GM23338 (cell line): ENCODE data around the gene LCNL1. TPM values are rescaled to one million over a fixed set of nuclear protein-coding genes. Genes with fewer than 3 reads are reported as not detected.

Source experiments
- ATAC-seq: fragments of 200-7000 bp; cut with Tn5 transposase; 3 replicates; pipeline ENCODE4 v1.9.1; 2020
- DNase-seq: peaks from one replicate; pipeline ENCODE4 v3.0.0-alpha.2; 2015; ENCODE audit warnings: low spot score
- H2AFZ ChIP-seq: fragments of 200-600 bp; sonication (generic); 2 replicates; pipeline ENCODE4 v1.8.0; 2016; ENCODE audit warnings: antibody characterized with exemption, mild to moderate bottlenecking, moderate library complexity
- H3F3A ChIP-seq: fragments of 200-600 bp; sonication (generic); replicated peaks from 2 replicates; pipeline ENCODE4 v1.8.0; 2017; ENCODE audit warnings: antibody characterized with exemption, mixed run types, low read depth
- H3K27ac ChIP-seq: fragments of 200-600 bp; sonication (generic); 2 replicates; pipeline ENCODE4 v1.6.1; 2016; ENCODE audit warnings: low read depth
- H3K27me3 ChIP-seq: fragments of 200-600 bp; sonication (generic); 2 replicates; pipeline ENCODE4 v1.8.0; 2016; ENCODE audit warnings: mild to moderate bottlenecking, mixed run types, moderate library complexity; ENCODE audit not compliant: insufficient read depth
- H3K36me3 ChIP-seq: fragments of 200-600 bp; sonication (generic); 2 replicates; pipeline ENCODE4 v1.8.0; 2016; ENCODE audit warnings: mild to moderate bottlenecking; ENCODE audit not compliant: insufficient read depth
- H3K4me1 ChIP-seq: fragments of 200-600 bp; sonication (generic); 2 replicates; pipeline ENCODE4 v1.8.0; 2016; ENCODE audit warnings: mild to moderate bottlenecking, moderate library complexity; ENCODE audit not compliant: insufficient read depth
- H3K4me2 ChIP-seq: fragments of 200-600 bp; sonication (generic); 2 replicates; pipeline ENCODE4 v1.7.1; 2017; ENCODE audit warnings: mixed run types
- H3K4me3 ChIP-seq: fragments of 200-600 bp; sonication (generic); 2 replicates; pipeline ENCODE4 v1.6.1; 2016; ENCODE audit warnings: mixed run types
- H3K79me2 ChIP-seq: fragments of 200-600 bp; sonication (generic); replicated peaks from 2 replicates; pipeline ENCODE4 v1.8.0; 2017; ENCODE audit warnings: mild to moderate bottlenecking; ENCODE audit not compliant: insufficient read depth
- H3K9me2 ChIP-seq: fragments of 200-600 bp; sonication (generic); 2 replicates; pipeline ENCODE4 v1.8.0; 2017; ENCODE audit not compliant: insufficient read depth
- H4K20me1 ChIP-seq: fragments of 200-600 bp; sonication (generic); replicated peaks from 2 replicates; pipeline ENCODE4 v1.8.0; 2017; ENCODE audit warnings: mild to moderate bottlenecking; ENCODE audit not compliant: insufficient read depth
- H3K27ac Mint-ChIP-seq: 2 replicates; pipeline ENCODE4 v1.8.0; 2020; ENCODE audit warnings: inconsistent platforms, mild to moderate bottlenecking, moderate library complexity, mixed read lengths
- H3K27me3 Mint-ChIP-seq: 3 replicates; pipeline ENCODE4 v1.8.0; 2022; ENCODE audit warnings: low read depth, mild to moderate bottlenecking, moderate library complexity, mixed read lengths, inconsistent platforms; ENCODE audit not compliant: insufficient read depth, poor library complexity
- H3K36me3 Mint-ChIP-seq: 3 replicates; pipeline ENCODE4 v1.8.0; 2021; ENCODE audit warnings: low read depth, mild to moderate bottlenecking, inconsistent platforms, moderate library complexity, mixed read lengths
- H3K4me1 Mint-ChIP-seq: 3 replicates; pipeline ENCODE4 v1.8.0; 2020; ENCODE audit warnings: mild to moderate bottlenecking, inconsistent platforms, mixed read lengths
- H3K4me3 Mint-ChIP-seq: 3 replicates; pipeline ENCODE4 v1.8.0; 2021; ENCODE audit warnings: moderate library complexity, mild to moderate bottlenecking, inconsistent platforms, mixed read lengths
- H3K9me3 Mint-ChIP-seq: 3 replicates; pipeline ENCODE4 v1.8.0; 2020; ENCODE audit warnings: moderate library complexity, mild to moderate bottlenecking, inconsistent platforms, mixed read lengths
- CREB1 ChIP-seq: fragments of 250-450 bp; sonication (Bioruptor Pico); IDR thresholded peaks from 2 replicates; pipeline ENCODE4 v1.5.0; 2020; ENCODE audit warnings: low read depth, mild to moderate bottlenecking, moderate library complexity
- ETS1 ChIP-seq: IDR thresholded peaks from 2 replicates; pipeline ENCODE4 v1.6.1; 2016; ENCODE audit warnings: antibody characterized with exemption
- EZH2phosphoT487 ChIP-seq: fragments of 200-600 bp; sonication (generic); IDR thresholded peaks from one replicate; pipeline ENCODE4 v1.8.1; 2018; ENCODE audit warnings: antibody characterized with exemption; ENCODE audit not compliant: unreplicated experiment
- JUNB ChIP-seq: IDR thresholded peaks from one replicate; pipeline ENCODE4 v1.6.1; 2016; ENCODE audit warnings: antibody characterized with exemption; ENCODE audit not compliant: unreplicated experiment
- NANOG ChIP-seq: IDR thresholded peaks from 2 replicates; pipeline ENCODE4 v1.6.1; 2016; ENCODE audit warnings: antibody characterized with exemption, borderline replicate concordance
- POLR2AphosphoS5 ChIP-seq: IDR thresholded peaks from 2 replicates; pipeline ENCODE4 v1.6.1; 2016; ENCODE audit warnings: antibody characterized with exemption, low read depth
- STAT1 ChIP-seq: IDR thresholded peaks from one replicate; pipeline ENCODE4 v1.6.1; 2016; ENCODE audit warnings: antibody characterized with exemption; ENCODE audit not compliant: unreplicated experiment
- ZNF114 ChIP-seq: fragments of 250-450 bp; sonication (Bioruptor Pico); IDR thresholded peaks from 2 replicates; pipeline ENCODE4 v1.5.0; 2020; ENCODE audit warnings: mild to moderate bottlenecking, moderate library complexity
- ZNF331 ChIP-seq: fragments of 250-450 bp; sonication (Bioruptor Pico); IDR thresholded peaks from 2 replicates; pipeline ENCODE4 v1.5.0; 2020; ENCODE audit warnings: low read depth, mild to moderate bottlenecking, moderate library complexity
- polyA plus RNA-seq: library from polyadenylated mRNA; unstranded; fragments of >200 nt; fragmentation: Nextera tagmentation; extraction: Ambion mirVana; gene quantifications from 2 replicates; pipeline ENCODE4 v1.2.1, GENCODE V29; 2016
- total RNA-seq: library from RNA; depleted of rRNA; stranded (reverse); fragments of >200 nt; shearing (Covaris generic); gene quantifications from 2 replicates; pipeline ENCODE4 v1.2.3, GENCODE V29; 2014
- TF ChIP-seq, protein P1 (sequence below): fragments of 250-450 bp; sonication (Bioruptor Pico); IDR thresholded peaks from 2 replicates; pipeline ENCODE4 v1.5.0; 2020; ENCODE audit warnings: mild to moderate bottlenecking, moderate library complexity

LCNL1 gene
- total and polyA plus RNA-seq, 2 experiments from 2014 or later: 0.11 TPM; not detected in 1

DNA sequence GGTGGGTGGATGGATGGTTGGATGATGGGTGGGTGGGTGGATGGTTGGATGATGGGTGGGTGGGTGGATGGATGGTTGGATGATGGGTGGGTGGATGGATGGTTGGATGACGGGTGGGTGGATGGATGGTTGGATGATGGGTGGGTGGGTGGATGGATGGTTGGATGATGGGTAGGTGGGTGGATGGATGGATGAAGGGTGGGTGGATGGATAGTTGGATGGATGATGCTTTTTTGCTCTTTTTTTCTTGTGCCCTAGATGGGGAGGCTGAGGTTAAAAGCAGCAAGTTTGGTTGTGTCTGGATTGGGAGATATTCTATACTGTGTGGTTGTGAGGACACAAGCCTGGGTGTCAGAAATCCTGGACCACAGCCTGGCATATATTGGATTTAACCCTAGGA lies 25.3 kb upstream of the LCNL1 start (continued):
- TF ChIP-seq, protein P1, sequence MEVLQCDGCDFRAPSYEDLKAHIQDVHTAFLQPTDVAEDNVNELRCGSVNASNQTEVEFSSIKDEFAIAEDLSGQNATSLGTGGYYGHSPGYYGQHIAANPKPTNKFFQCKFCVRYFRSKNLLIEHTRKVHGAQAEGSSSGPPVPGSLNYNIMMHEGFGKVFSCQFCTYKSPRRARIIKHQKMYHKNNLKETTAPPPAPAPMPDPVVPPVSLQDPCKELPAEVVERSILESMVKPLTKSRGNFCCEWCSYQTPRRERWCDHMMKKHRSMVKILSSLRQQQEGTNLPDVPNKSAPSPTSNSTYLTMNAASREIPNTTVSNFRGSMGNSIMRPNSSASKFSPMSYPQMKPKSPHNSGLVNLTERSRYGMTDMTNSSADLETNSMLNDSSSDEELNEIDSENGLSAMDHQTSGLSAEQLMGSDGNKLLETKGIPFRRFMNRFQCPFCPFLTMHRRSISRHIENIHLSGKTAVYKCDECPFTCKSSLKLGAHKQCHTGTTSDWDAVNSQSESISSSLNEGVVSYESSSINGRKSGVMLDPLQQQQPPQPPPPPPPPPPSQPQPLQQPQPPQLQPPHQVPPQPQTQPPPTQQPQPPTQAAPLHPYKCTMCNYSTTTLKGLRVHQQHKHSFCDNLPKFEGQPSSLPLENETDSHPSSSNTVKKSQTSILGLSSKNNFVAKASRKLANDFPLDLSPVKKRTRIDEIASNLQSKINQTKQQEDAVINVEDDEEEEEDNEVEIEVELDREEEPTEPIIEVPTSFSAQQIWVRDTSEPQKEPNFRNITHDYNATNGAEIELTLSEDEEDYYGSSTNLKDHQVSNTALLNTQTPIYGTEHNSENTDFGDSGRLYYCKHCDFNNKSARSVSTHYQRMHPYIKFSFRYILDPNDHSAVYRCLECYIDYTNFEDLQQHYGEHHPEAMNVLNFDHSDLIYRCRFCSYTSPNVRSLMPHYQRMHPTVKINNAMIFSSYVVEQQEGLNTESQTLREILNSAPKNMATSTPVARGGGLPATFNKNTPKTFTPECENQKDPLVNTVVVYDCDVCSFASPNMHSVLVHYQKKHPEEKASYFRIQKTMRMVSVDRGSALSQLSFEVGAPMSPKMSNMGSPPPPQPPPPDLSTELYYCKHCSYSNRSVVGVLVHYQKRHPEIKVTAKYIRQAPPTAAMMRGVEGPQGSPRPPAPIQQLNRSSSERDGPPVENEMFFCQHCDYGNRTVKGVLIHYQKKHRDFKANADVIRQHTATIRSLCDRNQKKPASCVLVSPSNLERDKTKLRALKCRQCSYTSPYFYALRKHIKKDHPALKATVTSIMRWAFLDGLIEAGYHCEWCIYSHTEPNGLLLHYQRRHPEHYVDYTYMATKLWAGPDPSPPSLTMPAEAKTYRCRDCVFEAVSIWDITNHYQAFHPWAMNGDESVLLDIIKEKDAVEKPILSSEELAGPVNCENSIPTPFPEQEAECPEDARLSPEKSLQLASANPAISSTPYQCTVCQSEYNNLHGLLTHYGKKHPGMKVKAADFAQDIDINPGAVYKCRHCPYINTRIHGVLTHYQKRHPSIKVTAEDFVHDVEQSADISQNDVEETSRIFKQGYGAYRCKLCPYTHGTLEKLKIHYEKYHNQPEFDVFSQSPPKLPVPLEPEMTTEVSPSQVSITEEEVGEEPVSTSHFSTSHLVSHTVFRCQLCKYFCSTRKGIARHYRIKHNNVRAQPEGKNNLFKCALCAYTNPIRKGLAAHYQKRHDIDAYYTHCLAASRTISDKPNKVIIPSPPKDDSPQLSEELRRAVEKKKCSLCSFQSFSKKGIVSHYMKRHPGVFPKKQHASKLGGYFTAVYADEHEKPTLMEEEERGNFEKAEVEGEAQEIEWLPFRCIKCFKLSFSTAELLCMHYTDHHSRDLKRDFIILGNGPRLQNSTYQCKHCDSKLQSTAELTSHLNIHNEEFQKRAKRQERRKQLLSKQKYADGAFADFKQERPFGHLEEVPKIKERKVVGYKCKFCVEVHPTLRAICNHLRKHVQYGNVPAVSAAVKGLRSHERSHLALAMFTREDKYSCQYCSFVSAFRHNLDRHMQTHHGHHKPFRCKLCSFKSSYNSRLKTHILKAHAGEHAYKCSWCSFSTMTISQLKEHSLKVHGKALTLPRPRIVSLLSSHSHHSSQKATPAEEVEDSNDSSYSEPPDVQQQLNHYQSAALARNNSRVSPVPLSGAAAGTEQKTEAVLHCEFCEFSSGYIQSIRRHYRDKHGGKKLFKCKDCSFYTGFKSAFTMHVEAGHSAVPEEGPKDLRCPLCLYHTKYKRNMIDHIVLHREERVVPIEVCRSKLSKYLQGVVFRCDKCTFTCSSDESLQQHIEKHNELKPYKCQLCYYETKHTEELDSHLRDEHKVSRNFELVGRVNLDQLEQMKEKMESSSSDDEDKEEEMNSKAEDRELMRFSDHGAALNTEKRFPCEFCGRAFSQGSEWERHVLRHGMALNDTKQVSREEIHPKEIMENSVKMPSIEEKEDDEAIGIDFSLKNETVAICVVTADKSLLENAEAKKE (CRISPR knock-in tag): no peak
- TF ChIP-seq CREB1: no peak
- TF ChIP-seq POLR2AphosphoS5: no peak
- no peak for TF ChIP-seq ZNF114
- TF ChIP-seq JUNB: no peak

GRCh38 chr9:136957901-136958300 lies 24.9 kb upstream of the LCNL1 start:
- Histone ChIP-seq H2AFZ (no peak overlapping the region), H3K79me2 (no peaks in the 10 kb centered on the region), H3K4me2 (no peak overlapping the region), H3K9me2 (0 out of 2 replicates have a peak, but pooled peaks cover 6% of the 10 kb centered on the region), H3K36me3 (no peaks in the 10 kb centered on the region), H3K4me3 (no peak overlapping the region), H3F3A (no peaks in the 10 kb centered on the region), H4K20me1 (no peaks in the 10 kb centered on the region), H3K27me3 (no peaks in the 10 kb centered on the region), H3K4me1 (no peaks in the 10 kb centered on the region), H3K27ac (no peak overlapping the region)
- Mint-ChIP-seq H3K36me3 (no peaks in the 10 kb centered on the region; the same call in 2 of the 3 replicates), H3K4me3 (no peak overlapping the region), H3K9me3 (peaks cover 4% of the 10 kb centered on the region; the same call in 2 of the 3 replicates), H3K27ac (no peak overlapping the region), H3K4me1 (no peaks in the 10 kb centered on the region; the same call in 2 of the 3 replicates), H3K27me3 (peaks cover 6% of the 10 kb centered on the region)
- no peak for DNase-seq
- no peak for ATAC-seq
- no peak for TF ChIP-seq NANOG
- no peak for TF ChIP-seq POLR2AphosphoS5
- TF ChIP-seq ETS1: no peak
- no peak for TF ChIP-seq CREB1
- no peak for TF ChIP-seq ZNF331 (CRISPR knock-in tag)
- TF ChIP-seq STAT1: no peak
- TF ChIP-seq ZNF114: no peak
- TF ChIP-seq, protein P1 (CRISPR knock-in tag): no peak
- no peak for TF ChIP-seq EZH2phosphoT487
